Endodermal cell (in vitro differentiated cells): ENCODE measurements around the gene SHROOM4. TPM values are rescaled to one million over a fixed set of nuclear protein-coding genes. Genes with fewer than 3 reads are reported as not detected.

ENCODE experiments used
- DNase-seq: peaks from one replicate; pipeline ENCODE4 v3.0.0-alpha.2; 2017
- H3K27ac ChIP-seq: 2 replicates; pipeline ENCODE4 v1.5.1; 2013; ENCODE audit warnings: mild to moderate bottlenecking, low read depth, low read length, moderate library complexity
- H3K27me3 ChIP-seq: 2 replicates; pipeline ENCODE4 v1.6.1; 2013; ENCODE audit warnings: mild to moderate bottlenecking, low read length, moderate library complexity; ENCODE audit not compliant: insufficient read depth, control insufficient read depth, poor library complexity, severe bottlenecking
- H3K36me3 ChIP-seq: 2 replicates; pipeline ENCODE4 v1.7.0; 2013; ENCODE audit warnings: mild to moderate bottlenecking, low read length, moderate library complexity; ENCODE audit not compliant: control insufficient read depth, insufficient read depth
- H3K4me1 ChIP-seq: one replicate; pipeline ENCODE4 v1.7.0; 2013; ENCODE audit warnings: low read length; ENCODE audit not compliant: control insufficient read depth, insufficient read depth
- H3K4me3 ChIP-seq: 2 replicates; pipeline ENCODE4 v1.5.1; 2013; ENCODE audit warnings: mild to moderate bottlenecking, low read length, moderate library complexity
- H3K9ac ChIP-seq: 2 replicates; pipeline ENCODE4 v1.6.1; 2013; ENCODE audit warnings: mild to moderate bottlenecking, low read length, moderate library complexity; ENCODE audit not compliant: poor library complexity, severe bottlenecking; ENCODE audit errors: extremely low read depth
- H3K9me3 ChIP-seq: 2 replicates; pipeline ENCODE4 v1.6.1; 2013; ENCODE audit warnings: mild to moderate bottlenecking, low read length, moderate library complexity; ENCODE audit not compliant: control insufficient read depth
- H3K27ac Mint-ChIP-seq: 2 replicates; pipeline ENCODE4 v1.8.0; 2020; ENCODE audit warnings: mixed read lengths
- H3K27me3 Mint-ChIP-seq: 2 replicates; pipeline ENCODE4 v1.8.0; 2021; ENCODE audit warnings: mild to moderate bottlenecking, mixed read lengths; ENCODE audit not compliant: insufficient read depth
- H3K36me3 Mint-ChIP-seq: 2 replicates; pipeline ENCODE4 v1.8.0; 2020; ENCODE audit warnings: low read depth, mixed read lengths
- H3K4me1 Mint-ChIP-seq: 2 replicates; pipeline ENCODE4 v1.8.0; 2020; ENCODE audit warnings: mixed read lengths
- H3K4me3 Mint-ChIP-seq: 2 replicates; pipeline ENCODE4 v1.8.0; 2020; ENCODE audit warnings: mild to moderate bottlenecking, moderate library complexity, mixed read lengths
- H3K9me3 Mint-ChIP-seq: 2 replicates; pipeline ENCODE4 v1.8.0; 2020; ENCODE audit warnings: mild to moderate bottlenecking, mixed read lengths
- WGBS, 2 experiments: methylation state at CpG; one replicate each; pipeline versions ENCODE4 v1.1.5 to v1.1.7; 2013; ENCODE audit warnings: missing lambda C conversion rate in 2 of 2, mixed read lengths in 1 of 2; ENCODE audit not compliant: insufficient coverage in 1 of 2, insufficient read length in 1 of 2; 5-methylcytosine and 5-hydroxymethylcytosine counted together
- total RNA-seq, 2 donors: library from RNA; stranded (reverse); fragmentation: NEBNext Ultra II Directional in 1 of 2; extraction: Animal tissue kit (Norgen Biotek cat#: 25700) in 1 of 2; gene quantifications; 2 replicates in 1 of 2; 3 replicates in 1 of 2; pipeline ENCODE4 v1.2.1, GENCODE V29; 2021
- TF ChIP-seq, protein P1 (sequence below): fragments of 200-600 bp; sonication (generic); conservative IDR thresholded peaks from 2 replicates; pipeline ENCODE4 v1.5.0; 2021; ENCODE audit warnings: antibody characterized with exemption, mild to moderate bottlenecking

The SHROOM4 gene
- total RNA-seq, 2 donors from 2014 or later, result 17.7 to 20.5 TPM

GRCh38 chrX:50818986-50819385, 5.0 kb upstream of the SHROOM4 start:
- no peak for DNase-seq
- Histone ChIP-seq H3K9me3 (no peaks in the 10 kb centered on the region), H3K9ac (no peak overlapping the region), H3K4me1 (no peaks in the 10 kb centered on the region), H3K27ac (no peak overlapping the region), H3K36me3 (no peaks in the 10 kb centered on the region), H3K4me3 (no peak overlapping the region), H3K27me3 (no peaks in the 10 kb centered on the region)
- 100% methylated on average over 1 of the region's 1 CpG; no CpG with 5 or more reads in 1 of the 2 experiments for WGBS, 2 experiments
- Mint-ChIP-seq H3K27ac (no peak overlapping the region), H3K4me1 (peaks cover 11% of the 10 kb centered on the region), H3K27me3 (no peaks in the 10 kb centered on the region), H3K36me3 (no peaks in the 10 kb centered on the region), H3K4me3 (no peak overlapping the region), H3K9me3 (peaks cover 42% of the 10 kb centered on the region)
- TF ChIP-seq, protein P1, sequence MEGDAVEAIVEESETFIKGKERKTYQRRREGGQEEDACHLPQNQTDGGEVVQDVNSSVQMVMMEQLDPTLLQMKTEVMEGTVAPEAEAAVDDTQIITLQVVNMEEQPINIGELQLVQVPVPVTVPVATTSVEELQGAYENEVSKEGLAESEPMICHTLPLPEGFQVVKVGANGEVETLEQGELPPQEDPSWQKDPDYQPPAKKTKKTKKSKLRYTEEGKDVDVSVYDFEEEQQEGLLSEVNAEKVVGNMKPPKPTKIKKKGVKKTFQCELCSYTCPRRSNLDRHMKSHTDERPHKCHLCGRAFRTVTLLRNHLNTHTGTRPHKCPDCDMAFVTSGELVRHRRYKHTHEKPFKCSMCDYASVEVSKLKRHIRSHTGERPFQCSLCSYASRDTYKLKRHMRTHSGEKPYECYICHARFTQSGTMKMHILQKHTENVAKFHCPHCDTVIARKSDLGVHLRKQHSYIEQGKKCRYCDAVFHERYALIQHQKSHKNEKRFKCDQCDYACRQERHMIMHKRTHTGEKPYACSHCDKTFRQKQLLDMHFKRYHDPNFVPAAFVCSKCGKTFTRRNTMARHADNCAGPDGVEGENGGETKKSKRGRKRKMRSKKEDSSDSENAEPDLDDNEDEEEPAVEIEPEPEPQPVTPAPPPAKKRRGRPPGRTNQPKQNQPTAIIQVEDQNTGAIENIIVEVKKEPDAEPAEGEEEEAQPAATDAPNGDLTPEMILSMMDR, result no peak

- Mint-ChIP-seq H3K27me3 (no peaks in the 10 kb centered on the region), H3K4me1 (peaks cover 21% of the 10 kb centered on the region), H3K36me3 (peaks cover 11% of the 10 kb centered on the region), H3K4me3 (no peak overlapping the region), H3K9me3 (peaks cover 43% of the 10 kb centered on the region), H3K27ac (no peak overlapping the region)
- H3K36me3 ChIP-seq, result peaks cover 7% of the 10 kb centered on the region
- no peak for DNase-seq
- no peak overlapping the region for H3K4me3 ChIP-seq
- H3K27ac ChIP-seq, result no peak overlapping the region
- no peaks in the 10 kb centered on the region for H3K4me1 ChIP-seq
- no peaks in the 10 kb centered on the region for H3K27me3 ChIP-seq
- no peaks in the 10 kb centered on the region for H3K9me3 ChIP-seq
- H3K9ac ChIP-seq, result no peak overlapping the region
- TF ChIP-seq, protein P1, result no peak
- WGBS, 2 experiments, result 87 to 89% methylated on average over 5 to 9 of the region's 9 CpGs
Observed at GRCh38 chrX:50815120-50815519, 1.1 kb upstream of the SHROOM4 start.

- Histone ChIP-seq H3K4me1 (no peaks in the 10 kb centered on the region), H3K9me3 (no peaks in the 10 kb centered on the region), H3K9ac (no peak overlapping the region), H3K27me3 (no peaks in the 10 kb centered on the region), H3K36me3 (peaks cover 7% of the 10 kb centered on the region), H3K4me3 (peak overlapping the region; percentile 87), H3K27ac (no peak overlapping the region)
- Mint-ChIP-seq H3K36me3 (peaks cover 13% of the 10 kb centered on the region), H3K9me3 (peaks cover 45% of the 10 kb centered on the region), H3K4me3 (peak overlapping the region; percentile 72), H3K27ac (peak overlapping the region; percentile 83), H3K27me3 (no peaks in the 10 kb centered on the region), H3K4me1 (peaks cover 21% of the 10 kb centered on the region)
- WGBS, 2 experiments, result 74 to 90% methylated on average over 2 to 6 of the region's 6 CpGs
- DNase-seq, result no peak
- TF ChIP-seq, protein P1, result no peak
Observed at GRCh38 chrX:50814701-50815100, 707 bp upstream of the SHROOM4 start.
